Calu3 (cell line): ENCODE measurements around the gene TANGO6. TPM values are rescaled to one million over a fixed set of nuclear protein-coding genes. Genes with fewer than 3 reads are reported as not detected.

Source experiments
- BruUV-seq: library from RNA; stranded (reverse); fragments of 400-500 nt; replicated peaks from 2 replicates; lab custom pipeline; 2021; lab: Mats Ljungman, UMichigan
- CTCF ChIA-PET: fragments of 300-600 bp; sonication (Branson Sonifier 250); formaldehyde crosslinking; loops from one replicate; lab custom pipeline; 2022; ENCODE audit warnings: antibody characterized with exemption; lab: Charles Lee
- DNase-seq: peaks from one replicate; pipeline ENCODE4 v3.0.0; 2022
- H3K27ac Mint-ChIP-seq: one replicate; pipeline ENCODE4 v1.8.0; 2022; ENCODE audit warnings: mixed read lengths; ENCODE audit not compliant: unreplicated experiment
- H3K27me3 Mint-ChIP-seq: one replicate; pipeline ENCODE4 v1.8.0; 2022; ENCODE audit warnings: mixed read lengths; ENCODE audit not compliant: unreplicated experiment
- H3K36me3 Mint-ChIP-seq: one replicate; pipeline ENCODE4 v1.8.0; 2022; ENCODE audit warnings: mild to moderate bottlenecking, moderate library complexity, mixed read lengths; ENCODE audit not compliant: insufficient read depth, unreplicated experiment
- H3K4me1 Mint-ChIP-seq: one replicate; pipeline ENCODE4 v1.8.0; 2022; ENCODE audit warnings: mild to moderate bottlenecking, low read depth, mixed read lengths; ENCODE audit not compliant: unreplicated experiment
- H3K4me3 Mint-ChIP-seq: one replicate; pipeline ENCODE4 v1.8.0; 2022; ENCODE audit warnings: mild to moderate bottlenecking, low read depth, moderate library complexity, mixed read lengths; ENCODE audit not compliant: unreplicated experiment
- H3K9me3 Mint-ChIP-seq: one replicate; pipeline ENCODE4 v1.8.0; 2022; ENCODE audit warnings: low read depth, mixed read lengths; ENCODE audit not compliant: unreplicated experiment
- CTCF ChIP-seq: fragments of 200-600 bp; IDR thresholded peaks from one replicate; pipeline ENCODE4 v1.8.0; 2022; ENCODE audit warnings: antibody characterized with exemption; ENCODE audit not compliant: unreplicated experiment
- intact Hi-C: fragments of 100-400 bp; cut with micrococcal nuclease; formaldehyde crosslinking; loops from one replicate; pipeline ENCODE4 v1.10.0; 2022; ENCODE audit not compliant: unreplicated experiment
- total RNA-seq: library from RNA; stranded (reverse); gene quantifications from 2 replicates; pipeline ENCODE4 v1.2.3, GENCODE V29; 2022

The TANGO6 gene
- total RNA-seq, 1 experiment from 2014 or later: 18.0 TPM

GRCh38 chr16:68887107-68887506, 43.8 kb downstream of the TANGO6 start:
- H3K4me1 Mint-ChIP-seq: peaks cover 8% of the 10 kb centered on the region
- no peak for DNase-seq
- CTCF ChIA-PET: no interaction called here
- H3K4me3 Mint-ChIP-seq: no peak overlapping the region
- TF ChIP-seq CTCF: no peak
- H3K27me3 Mint-ChIP-seq: no peaks in the 10 kb centered on the region
- H3K27ac Mint-ChIP-seq: no peak overlapping the region
- no peaks in the 10 kb centered on the region for H3K36me3 Mint-ChIP-seq
- intact Hi-C loops: no loop called here
- no TSS peak for BruUV-seq
- H3K9me3 Mint-ChIP-seq: no peaks in the 10 kb centered on the region

GRCh38 chr16:68889508-68890150, 46.3 kb downstream of the TANGO6 start:
- H3K4me1 Mint-ChIP-seq: peaks cover 6% of the 10 kb centered on the region
- H3K27me3 Mint-ChIP-seq: no peaks in the 10 kb centered on the region
- TF ChIP-seq CTCF: no peak
- CTCF ChIA-PET: interaction anchor here (0.5 kb wide), 1 partner anchor 817 kb away, joined by 3 read pairs; no protein-coding TSS in a partner anchor
- no peak overlapping the region for H3K4me3 Mint-ChIP-seq
- H3K27ac Mint-ChIP-seq: no peak overlapping the region
- H3K9me3 Mint-ChIP-seq: no peaks in the 10 kb centered on the region
- H3K36me3 Mint-ChIP-seq: no peaks in the 10 kb centered on the region
- no peak for DNase-seq
- intact Hi-C loops: no loop called here
- BruUV-seq: no TSS peak

GRCh38 chr16:68892214-68892613, 48.9 kb downstream of the TANGO6 start:
- H3K27ac Mint-ChIP-seq: no peak overlapping the region
- no peaks in the 10 kb centered on the region for H3K4me1 Mint-ChIP-seq
- no peaks in the 10 kb centered on the region for H3K27me3 Mint-ChIP-seq
- CTCF ChIA-PET: no interaction called here
- intact Hi-C loops: no loop called here
- no peak overlapping the region for H3K4me3 Mint-ChIP-seq
- no peak for TF ChIP-seq CTCF
- no TSS peak for BruUV-seq
- no peaks in the 10 kb centered on the region for H3K36me3 Mint-ChIP-seq
- no peak for DNase-seq
- H3K9me3 Mint-ChIP-seq: no peaks in the 10 kb centered on the region

- CTCF ChIA-PET: no interaction called here
- no peak overlapping the region for H3K4me3 Mint-ChIP-seq
- BruUV-seq: no TSS peak
- DNase-seq: no peak
- no peak overlapping the region for H3K27ac Mint-ChIP-seq
- intact Hi-C loops: no loop called here
- H3K4me1 Mint-ChIP-seq: no peaks in the 10 kb centered on the region
- TF ChIP-seq CTCF: no peak
- no peaks in the 10 kb centered on the region for H3K27me3 Mint-ChIP-seq
- no peaks in the 10 kb centered on the region for H3K36me3 Mint-ChIP-seq
- no peaks in the 10 kb centered on the region for H3K9me3 Mint-ChIP-seq
Measured at GRCh38 chr16:68892898-68893297, 49.6 kb downstream of the TANGO6 start.
